Smooth muscle cell (in vitro differentiated cells): ENCODE data around the gene BICRA. TPM values are rescaled to one million over a fixed set of nuclear protein-coding genes. Genes with fewer than 3 reads are reported as not detected.
"Not testable (repeated sequence)": the region's sequence is repeated elsewhere in the genome, so short reads cannot be mapped to it uniquely, and the experiment has no call there.

Source experiments
- DNase-seq: peaks from one replicate; lab custom pipeline; 2025; ENCODE audit not compliant: unreplicated experiment; lab: John Stamatoyannopoulos, UW
- H2AFZ ChIP-seq: fragments of 200-600 bp; sonication (generic); 2 replicates; pipeline ENCODE4 v1.6.0; 2016; ENCODE audit warnings: antibody characterized with exemption, low read depth, mild to moderate bottlenecking
- H3F3A ChIP-seq: fragments of 200-600 bp; sonication (generic); 2 replicates; pipeline ENCODE4 v1.6.0; 2017; ENCODE audit warnings: antibody characterized with exemption, low read depth
- H3K27ac ChIP-seq: fragments of 200-600 bp; sonication (generic); 2 replicates; pipeline ENCODE4 v1.5.1; 2016; ENCODE audit warnings: low read depth, mild to moderate bottlenecking
- H3K27me3 ChIP-seq: fragments of 200-600 bp; sonication (generic); 2 replicates; pipeline ENCODE4 v1.6.1; 2016; ENCODE audit warnings: low read depth, mild to moderate bottlenecking
- H3K36me3 ChIP-seq: fragments of 200-600 bp; sonication (generic); 2 replicates; pipeline ENCODE4 v1.5.1; 2016; ENCODE audit warnings: low read depth
- H3K4me1 ChIP-seq: fragments of 200-600 bp; sonication (generic); 2 replicates; pipeline ENCODE4 v1.5.1; 2016; ENCODE audit warnings: low read depth
- H3K4me2 ChIP-seq: fragments of 200-600 bp; sonication (generic); 2 replicates; pipeline ENCODE4 v1.6.0; 2016; ENCODE audit warnings: mild to moderate bottlenecking
- H3K4me3 ChIP-seq: fragments of 200-600 bp; sonication (generic); 2 replicates; pipeline ENCODE4 v1.5.1; 2016; ENCODE audit warnings: mild to moderate bottlenecking
- H3K79me2 ChIP-seq: fragments of 200-600 bp; sonication (generic); 2 replicates; pipeline ENCODE4 v1.6.0; 2016; ENCODE audit warnings: low read depth, mild to moderate bottlenecking
- H3K9ac ChIP-seq: fragments of 200-600 bp; sonication (generic); 2 replicates; pipeline ENCODE4 v1.6.0; 2016; ENCODE audit warnings: low read depth
- H3K9me3 ChIP-seq: fragments of 200-600 bp; sonication (generic); replicated peaks from 2 replicates; pipeline ENCODE4 v1.5.1; 2016; ENCODE audit warnings: low read depth
- H4K20me1 ChIP-seq: fragments of 200-600 bp; sonication (generic); 2 replicates; pipeline ENCODE4 v1.6.0; 2016; ENCODE audit warnings: low read depth
- whole genome bisulfite sequencing: methylation state at CpG from one replicate; pipeline ENCODE4 v1.1.7; 2016; ENCODE audit warnings: low lambda C conversion rate; 5-methylcytosine and 5-hydroxymethylcytosine counted together
- polyA plus RNA-seq: library from polyadenylated mRNA; unstranded; fragments of >200 nt; fragmentation: Nextera tagmentation; extraction: Ambion mirVana; gene quantifications from 2 replicates; pipeline ENCODE4 v1.2.1, GENCODE V29; 2016
- total RNA-seq: library from RNA; depleted of rRNA; stranded (reverse); fragments of >200 nt; gene quantifications from 2 replicates; pipeline ENCODE4 v1.2.3, GENCODE V29; 2014
- TF ChIP-seq, protein P1 (sequence below): fragments of 200-600 bp; sonication (generic); IDR thresholded peaks from 2 replicates; pipeline ENCODE4 v1.5.1; 2017; ENCODE audit warnings: borderline replicate concordance, mild to moderate bottlenecking, antibody characterized with exemption; ENCODE audit not compliant: insufficient read depth, poor library complexity, severe bottlenecking

Gene BICRA
- total and polyA plus RNA-seq, 2 experiments from 2014 or later, result 3.6 to 10.0 TPM

DNA sequence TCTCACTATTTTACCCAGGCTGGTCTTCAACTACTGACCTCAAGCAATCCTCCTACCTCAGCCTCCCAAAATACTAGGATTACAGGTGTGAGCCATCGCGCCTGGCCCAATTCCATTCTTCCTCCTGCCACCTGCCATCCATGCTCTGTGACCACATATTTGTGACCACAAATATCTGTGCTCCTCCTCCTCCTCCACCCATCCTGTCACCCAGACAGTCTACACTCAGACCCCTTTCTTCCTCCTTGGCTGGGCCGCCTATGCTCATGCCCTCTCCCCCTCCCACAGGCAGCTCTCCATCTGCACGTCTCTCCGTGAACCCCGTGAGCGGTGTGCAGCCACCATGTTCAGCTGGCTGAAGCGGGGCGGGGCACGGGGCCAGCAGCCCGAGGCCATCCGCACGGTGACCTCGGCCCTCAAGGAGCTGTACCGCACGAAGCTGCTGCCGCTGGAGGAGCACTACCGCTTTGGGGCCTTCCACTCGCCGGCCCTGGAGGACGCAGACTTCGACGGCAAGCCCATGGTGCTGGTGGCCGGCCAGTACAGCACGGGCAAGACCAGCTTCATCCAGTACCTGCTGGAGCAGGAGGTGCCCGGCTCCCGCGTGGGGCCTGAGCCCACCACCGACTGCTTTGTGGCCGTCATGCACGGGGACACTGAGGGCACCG lies 107.5 kb downstream of the BICRA start:
- H3K4me3 ChIP-seq, result no peak overlapping the region
- no peak for DNase-seq
- 92% methylated on average over 30 of the region's 32 CpGs for WGBS
- H2AFZ ChIP-seq, result no peak overlapping the region
- H3K4me1 ChIP-seq, result no peaks in the 10 kb centered on the region
- H3K79me2 ChIP-seq, result peaks cover 59% of the 10 kb centered on the region
- TF ChIP-seq, protein P1, sequence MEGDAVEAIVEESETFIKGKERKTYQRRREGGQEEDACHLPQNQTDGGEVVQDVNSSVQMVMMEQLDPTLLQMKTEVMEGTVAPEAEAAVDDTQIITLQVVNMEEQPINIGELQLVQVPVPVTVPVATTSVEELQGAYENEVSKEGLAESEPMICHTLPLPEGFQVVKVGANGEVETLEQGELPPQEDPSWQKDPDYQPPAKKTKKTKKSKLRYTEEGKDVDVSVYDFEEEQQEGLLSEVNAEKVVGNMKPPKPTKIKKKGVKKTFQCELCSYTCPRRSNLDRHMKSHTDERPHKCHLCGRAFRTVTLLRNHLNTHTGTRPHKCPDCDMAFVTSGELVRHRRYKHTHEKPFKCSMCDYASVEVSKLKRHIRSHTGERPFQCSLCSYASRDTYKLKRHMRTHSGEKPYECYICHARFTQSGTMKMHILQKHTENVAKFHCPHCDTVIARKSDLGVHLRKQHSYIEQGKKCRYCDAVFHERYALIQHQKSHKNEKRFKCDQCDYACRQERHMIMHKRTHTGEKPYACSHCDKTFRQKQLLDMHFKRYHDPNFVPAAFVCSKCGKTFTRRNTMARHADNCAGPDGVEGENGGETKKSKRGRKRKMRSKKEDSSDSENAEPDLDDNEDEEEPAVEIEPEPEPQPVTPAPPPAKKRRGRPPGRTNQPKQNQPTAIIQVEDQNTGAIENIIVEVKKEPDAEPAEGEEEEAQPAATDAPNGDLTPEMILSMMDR, result no peak
- H4K20me1 ChIP-seq, result peaks cover 33% of the 10 kb centered on the region
- H3K4me2 ChIP-seq, result no peak overlapping the region
- H3K9ac ChIP-seq, result no peak overlapping the region
- peaks cover 29% of the 10 kb centered on the region for H3F3A ChIP-seq
- no peaks in the 10 kb centered on the region for H3K9me3 ChIP-seq
- H3K27ac ChIP-seq, result no peak overlapping the region
- H3K27me3 ChIP-seq, result no peaks in the 10 kb centered on the region
- H3K36me3 ChIP-seq, result no peaks in the 10 kb centered on the region

GRCh38 chr19:47718415-47719046 lies 109.6 kb downstream of the BICRA start:
- not testable (repeated sequence) for DNase-seq, H3K4me3 ChIP-seq, H2AFZ ChIP-seq, H3K27me3 ChIP-seq, H3K4me1 ChIP-seq, H3K36me3 ChIP-seq, H3K9me3 ChIP-seq
- Histone ChIP-seq H3K4me2 (peak overlapping the region; percentile 70), H4K20me1 (peaks cover 33% of the 10 kb centered on the region), H3K9ac (peak overlapping the region; percentile 27), H3F3A (peaks cover 33% of the 10 kb centered on the region), H3K79me2 (peaks cover 51% of the 10 kb centered on the region), H3K27ac (peak overlapping the region; percentile 92)
- 65% methylated on average over 10 of the region's 11 CpGs for WGBS

GRCh38 chr19:47719047-47719859 lies 110.3 kb downstream of the BICRA start:
- Histone ChIP-seq H3K4me3 (peak overlapping the region; percentile 10), H3K9ac (peak overlapping the region; percentile 55), H3K79me2 (peaks cover 51% of the 10 kb centered on the region), H2AFZ (no peak overlapping the region), H3K4me2 (peak overlapping the region; percentile 70), H3K27ac (peak overlapping the region; percentile 92), H3K9me3 (no peaks in the 10 kb centered on the region), H3F3A (peaks cover 39% of the 10 kb centered on the region), H3K4me1 (no peaks in the 10 kb centered on the region), H3K27me3 (no peaks in the 10 kb centered on the region), H3K36me3 (no peaks in the 10 kb centered on the region), H4K20me1 (peaks cover 39% of the 10 kb centered on the region)
- TF ChIP-seq, protein P1, result no peak
- 0% methylated on average over 11 of the region's 26 CpGs for WGBS
- DNase-seq, result peak; percentile 87
